HCT116 (cell line): Measurements from ENCODE around the gene MROH8. TPM values are rescaled to one million over a fixed set of nuclear protein-coding genes. Genes with fewer than 3 reads are reported as not detected.

Experiments
- ATAC-seq: fragments of 200-7000 bp; cut with Tn5 transposase; 2 replicates; pipeline ENCODE4 v1.9.1; 2020; ENCODE audit warnings: mild to moderate bottlenecking, moderate library complexity
- BruUV-seq: library from RNA; stranded (reverse); fragments of 400-500 nt; replicated peaks from 2 replicates; lab custom pipeline; 2021; lab: Mats Ljungman, UMichigan
- CTCF ChIA-PET: fragments of 300-600 bp; sonication (Branson Sonifier 250); formaldehyde crosslinking; loops from one replicate; lab custom pipeline; 2021; ENCODE audit warnings: antibody characterized with exemption; lab: Charles Lee
- POLR2A ChIA-PET: fragments of 300-600, 350-600 bp; sonication (Branson Sonifier 250); formaldehyde crosslinking; loops from one replicate; lab custom pipeline; 2021; ENCODE audit warnings: antibody characterized with exemption; lab: Charles Lee
- RAD21 ChIA-PET, 2 experiments: fragments of 300-600 bp; sonication (Branson Sonifier 250); formaldehyde crosslinking; loops; one replicate each; lab custom pipeline; 2023; ENCODE audit warnings: low total read pairs in 2 of 2; ENCODE audit not compliant: uncharacterized antibody in 2 of 2, unreplicated experiment in 2 of 2, low non-redundant PET in 1 of 2; lab: Charles Lee
- DNase-seq: peaks from one replicate; pipeline ENCODE4 v3.0.0-alpha.2; 2010; ENCODE audit warnings: low read depth, low spot score
- H2AFZ ChIP-seq: fragments of 200-600 bp; shearing (Covaris generic), sonication (generic); 2 replicates; pipeline ENCODE4 v1.6.1; 2017; ENCODE audit warnings: low read depth, mixed run types, mixed read lengths, antibody characterized with exemption, low read length; ENCODE audit not compliant: poor library complexity, severe bottlenecking
- H3K27ac ChIP-seq: 2 replicates; pipeline ENCODE4 v1.5.1; 2012; ENCODE audit warnings: low read depth, low read length
- H3K27me3 ChIP-seq: fragments of 200-600 bp; sonication (generic); 2 replicates; pipeline ENCODE4 v1.6.1; 2016; ENCODE audit warnings: mixed run types, low read length, mixed read lengths; ENCODE audit not compliant: insufficient read depth
- H3K36me3 ChIP-seq, 2 experiments: fragments of 200-500 bp in 1 of 2; fragments of 200-600 bp in 1 of 2; sonication (Bioruptor generic) in 1 of 2; sonication (generic) in 1 of 2; 2 replicates each; pipeline versions ENCODE4 v1.5.1 to v1.6.1; 2014 to 2016; ENCODE audit warnings: low read length in 2 of 2, inconsistent platforms in 1 of 2, mixed read lengths in 1 of 2, mixed run types in 1 of 2; ENCODE audit not compliant: insufficient read depth in 2 of 2, control insufficient read depth in 1 of 2
- H3K4me1 ChIP-seq, 2 experiments: fragments of 200-600 bp in 1 of 2; sonication (generic) in 1 of 2; 2 replicates each; pipeline versions ENCODE4 v1.5.1 to v1.6.1; 2012 to 2017; ENCODE audit warnings: low read length in 2 of 2, inconsistent platforms in 1 of 2, mild to moderate bottlenecking in 1 of 2, mixed read lengths in 1 of 2, mixed run types in 1 of 2, moderate library complexity in 1 of 2; ENCODE audit not compliant: insufficient read depth in 2 of 2, control insufficient read depth in 1 of 2
- H3K4me2 ChIP-seq: fragments of 200-600 bp; sonication (generic); 2 replicates; pipeline ENCODE4 v1.6.1; 2017; ENCODE audit warnings: mixed run types, low read length, mixed read lengths
- H3K4me3 ChIP-seq, 2 experiments: fragments of 200-600 bp in 1 of 2; sonication (generic) in 1 of 2; replicated peaks in 1 of 2; 2 replicates each; pipeline ENCODE4 v1.5.1; 2011 to 2016; ENCODE audit warnings: low read length in 2 of 2, control low read depth in 1 of 2, low read depth in 1 of 2, mild to moderate bottlenecking in 1 of 2, mixed read lengths in 1 of 2, mixed run types in 1 of 2
- H3K79me2 ChIP-seq: fragments of 200-600 bp; sonication (generic); 2 replicates; pipeline ENCODE4 v1.6.1; 2017; ENCODE audit warnings: mild to moderate bottlenecking, mixed run types, low read length, moderate library complexity, mixed read lengths; ENCODE audit not compliant: insufficient read depth
- H3K9ac ChIP-seq: fragments of 200-600 bp; sonication (generic); 2 replicates; pipeline ENCODE4 v1.6.1; 2016; ENCODE audit warnings: low read length, mixed read lengths
- H3K9me2 ChIP-seq: fragments of 200-600 bp; sonication (generic), shearing (Covaris generic); 2 replicates; pipeline ENCODE4 v1.6.1; 2017; ENCODE audit warnings: mixed run types, mild to moderate bottlenecking, moderate library complexity; ENCODE audit not compliant: insufficient read depth
- H3K9me3 ChIP-seq, 2 experiments: fragments of 200-500 bp in 1 of 2; fragments of 200-600 bp in 1 of 2; sonication (Bioruptor generic) in 1 of 2; sonication (generic) in 1 of 2; 2 replicates each; pipeline ENCODE4 v1.6.1; 2014 to 2017; ENCODE audit warnings: low read length in 2 of 2, mixed read lengths in 2 of 2, inconsistent platforms in 1 of 2, low read depth in 1 of 2, mild to moderate bottlenecking in 1 of 2, mixed run types in 1 of 2, moderate library complexity in 1 of 2; ENCODE audit not compliant: control insufficient read depth in 1 of 2, insufficient read depth in 1 of 2
- H4K20me1 ChIP-seq: fragments of 200-600 bp; sonication (generic), shearing (Covaris generic); 2 replicates; pipeline ENCODE4 v1.6.1; 2017; ENCODE audit warnings: mixed run types, mild to moderate bottlenecking, moderate library complexity; ENCODE audit not compliant: insufficient read depth
- CBX3 ChIP-seq: IDR thresholded peaks from 2 replicates; pipeline ENCODE4 v1.6.1; 2012; ENCODE audit warnings: low read depth
- EGR1 ChIP-seq: IDR thresholded peaks from 2 replicates; pipeline ENCODE4 v1.6.1; 2012; ENCODE audit warnings: low read depth
- ELF1 ChIP-seq: IDR thresholded peaks from 2 replicates; pipeline ENCODE4 v1.6.1; 2012; ENCODE audit warnings: low read depth, borderline replicate concordance
- EZH2 ChIP-seq: fragments of 200-600 bp; sonication (generic); IDR thresholded peaks from 2 replicates; pipeline ENCODE4 v1.6.1; 2017; ENCODE audit warnings: antibody characterized with exemption, mixed run types
- EZH2phosphoT487 ChIP-seq: fragments of 200-600 bp; IDR thresholded peaks from 2 replicates; pipeline ENCODE4 v1.6.1; 2018; ENCODE audit warnings: antibody characterized with exemption, borderline replicate concordance
- FOSL1 ChIP-seq: IDR thresholded peaks from 2 replicates; pipeline ENCODE4 v1.6.1; 2012; ENCODE audit warnings: low read depth
- JUND ChIP-seq: IDR thresholded peaks from 2 replicates; pipeline ENCODE4 v1.6.1; 2012
- POLR2A ChIP-seq: IDR thresholded peaks from 2 replicates; pipeline ENCODE4 v1.7.0; 2011; ENCODE audit warnings: borderline replicate concordance; ENCODE audit not compliant: insufficient read depth, insufficient read length; ENCODE audit errors: extremely low read depth
- POLR2AphosphoS5 ChIP-seq: IDR thresholded peaks from 2 replicates; pipeline ENCODE4 v1.6.1; 2011; ENCODE audit warnings: mild to moderate bottlenecking, low read depth, low read length, moderate library complexity
- RAD21 ChIP-seq: IDR thresholded peaks from 2 replicates; pipeline ENCODE4 v1.6.1; 2012; ENCODE audit warnings: low read depth, mild to moderate bottlenecking
- SIN3A ChIP-seq: IDR thresholded peaks from 2 replicates; pipeline ENCODE4 v1.6.1; 2012; ENCODE audit warnings: low read depth
- SRF ChIP-seq: IDR thresholded peaks from 2 replicates; pipeline ENCODE4 v1.6.1; 2012; ENCODE audit warnings: low read depth
- TCF7L2 ChIP-seq: IDR thresholded peaks from 2 replicates; pipeline ENCODE4 v1.7.0; 2011; ENCODE audit warnings: borderline replicate concordance, inconsistent platforms; ENCODE audit not compliant: insufficient read depth, insufficient read length; ENCODE audit errors: extremely low read depth
- YY1 ChIP-seq: IDR thresholded peaks from 2 replicates; pipeline ENCODE4 v1.6.1; 2011; ENCODE audit warnings: low read length, low read depth, moderate library complexity, mild to moderate bottlenecking; ENCODE audit not compliant: insufficient replicate concordance; ENCODE audit errors: extremely low read depth
- ZFX ChIP-seq: fragments of 450-650 bp; IDR thresholded peaks from 2 replicates; pipeline ENCODE4 v1.6.1; 2017
- ZNF274 ChIP-seq: fragments of 200-500 bp; sonication (Bioruptor generic); IDR thresholded peaks from 2 replicates; pipeline ENCODE4 v1.6.1; 2014; ENCODE audit warnings: mild to moderate bottlenecking, low read depth, low read length, inconsistent platforms
- intact Hi-C: fragments of 100-400 bp; cut with micrococcal nuclease; formaldehyde crosslinking; loops from 2 replicates; pipeline ENCODE4 v1.10.0; 2022
- total RNA-seq: library from RNA; stranded (reverse); gene quantifications from one replicate; pipeline ENCODE4 v1.2.1, GENCODE V29; 2021; ENCODE audit not compliant: unreplicated experiment
- TF ChIP-seq, protein P1 (sequence below): IDR thresholded peaks from 2 replicates; pipeline ENCODE4 v1.6.1; 2012
- TF ChIP-seq, protein P2 (sequence below): IDR thresholded peaks from 2 replicates; pipeline ENCODE4 v1.6.1; 2012
- TF ChIP-seq, protein P3 (sequence below): IDR thresholded peaks from 2 replicates; pipeline ENCODE4 v1.6.1; 2012; ENCODE audit warnings: low read depth
- TF ChIP-seq, protein P4 (sequence below): IDR thresholded peaks from 2 replicates; pipeline ENCODE4 v1.6.1; 2011; ENCODE audit warnings: mild to moderate bottlenecking, low read length, moderate library complexity; ENCODE audit not compliant: insufficient replicate concordance; ENCODE audit errors: extremely low read depth

Gene MROH8
- total RNA-seq, 1 experiment from 2014 or later: 0.79 TPM

DNA sequence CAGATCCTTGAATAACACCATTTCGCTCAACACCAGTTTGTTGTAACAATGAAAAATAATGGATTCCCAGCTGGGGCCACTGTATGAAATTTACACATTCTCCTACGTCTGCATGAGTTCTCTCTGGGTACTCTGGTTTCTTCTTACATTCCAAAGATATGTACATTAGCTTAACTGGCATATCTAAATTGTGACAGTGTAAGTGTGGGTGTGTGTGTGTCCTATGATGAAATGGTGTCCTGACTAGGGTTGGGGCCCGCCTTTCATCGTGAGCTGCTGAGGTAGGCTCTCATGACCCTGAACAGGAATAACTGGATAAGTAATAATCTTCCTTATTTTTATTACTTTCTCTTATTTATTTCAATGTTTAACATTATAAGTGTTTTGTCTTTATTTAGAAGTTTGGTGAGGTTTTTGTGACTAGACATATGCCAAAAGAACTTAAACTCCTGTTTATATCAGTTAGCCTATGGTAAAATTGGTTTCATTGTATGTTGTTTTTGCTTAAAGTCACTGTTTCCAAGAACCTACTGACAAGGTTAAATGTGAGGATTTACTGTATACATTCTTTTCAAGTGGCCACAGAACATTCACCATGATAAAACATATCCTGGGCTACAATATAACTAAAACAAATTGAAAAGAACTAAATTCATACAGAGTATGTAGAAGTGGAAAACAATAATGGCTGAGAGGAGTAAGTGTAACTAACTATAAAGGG, 126.0 kb downstream of the MROH8 start:
- H3K27ac ChIP-seq: no peak overlapping the region
- H2AFZ ChIP-seq: no peak overlapping the region
- intact Hi-C loops: no loop called here
- no peak overlapping the region for H3K4me3 ChIP-seq
- DNase-seq: no peak
- H3K4me2 ChIP-seq: no peak overlapping the region
- POLR2A ChIA-PET: no interaction called here
- H3K9me3 ChIP-seq: no peaks in the 10 kb centered on the region
- H3K79me2 ChIP-seq: no peaks in the 10 kb centered on the region
- RAD21 ChIA-PET: no interaction called here
- H4K20me1 ChIP-seq: no peaks in the 10 kb centered on the region
- TF ChIP-seq, protein P1, sequence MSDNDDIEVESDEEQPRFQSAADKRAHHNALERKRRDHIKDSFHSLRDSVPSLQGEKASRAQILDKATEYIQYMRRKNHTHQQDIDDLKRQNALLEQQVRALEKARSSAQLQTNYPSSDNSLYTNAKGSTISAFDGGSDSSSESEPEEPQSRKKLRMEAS: no peak
- TF ChIP-seq POLR2AphosphoS5 (no peak), ZFX (no peak), FOSL1 (no peak), ZNF274 (no peak), CBX3 (no peak), YY1 (no peak), SRF (no peak), TCF7L2 (no peak), EZH2 (no peak), SIN3A (no peak), EZH2phosphoT487 (no peak), EGR1 (no peak), RAD21 (no peak), POLR2A (no peak), ELF1 (no peak), JUND (no peak)
- TF ChIP-seq, protein P2, sequence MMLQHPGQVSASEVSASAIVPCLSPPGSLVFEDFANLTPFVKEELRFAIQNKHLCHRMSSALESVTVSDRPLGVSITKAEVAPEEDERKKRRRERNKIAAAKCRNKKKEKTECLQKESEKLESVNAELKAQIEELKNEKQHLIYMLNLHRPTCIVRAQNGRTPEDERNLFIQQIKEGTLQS: no peak
- TF ChIP-seq, protein P3, sequence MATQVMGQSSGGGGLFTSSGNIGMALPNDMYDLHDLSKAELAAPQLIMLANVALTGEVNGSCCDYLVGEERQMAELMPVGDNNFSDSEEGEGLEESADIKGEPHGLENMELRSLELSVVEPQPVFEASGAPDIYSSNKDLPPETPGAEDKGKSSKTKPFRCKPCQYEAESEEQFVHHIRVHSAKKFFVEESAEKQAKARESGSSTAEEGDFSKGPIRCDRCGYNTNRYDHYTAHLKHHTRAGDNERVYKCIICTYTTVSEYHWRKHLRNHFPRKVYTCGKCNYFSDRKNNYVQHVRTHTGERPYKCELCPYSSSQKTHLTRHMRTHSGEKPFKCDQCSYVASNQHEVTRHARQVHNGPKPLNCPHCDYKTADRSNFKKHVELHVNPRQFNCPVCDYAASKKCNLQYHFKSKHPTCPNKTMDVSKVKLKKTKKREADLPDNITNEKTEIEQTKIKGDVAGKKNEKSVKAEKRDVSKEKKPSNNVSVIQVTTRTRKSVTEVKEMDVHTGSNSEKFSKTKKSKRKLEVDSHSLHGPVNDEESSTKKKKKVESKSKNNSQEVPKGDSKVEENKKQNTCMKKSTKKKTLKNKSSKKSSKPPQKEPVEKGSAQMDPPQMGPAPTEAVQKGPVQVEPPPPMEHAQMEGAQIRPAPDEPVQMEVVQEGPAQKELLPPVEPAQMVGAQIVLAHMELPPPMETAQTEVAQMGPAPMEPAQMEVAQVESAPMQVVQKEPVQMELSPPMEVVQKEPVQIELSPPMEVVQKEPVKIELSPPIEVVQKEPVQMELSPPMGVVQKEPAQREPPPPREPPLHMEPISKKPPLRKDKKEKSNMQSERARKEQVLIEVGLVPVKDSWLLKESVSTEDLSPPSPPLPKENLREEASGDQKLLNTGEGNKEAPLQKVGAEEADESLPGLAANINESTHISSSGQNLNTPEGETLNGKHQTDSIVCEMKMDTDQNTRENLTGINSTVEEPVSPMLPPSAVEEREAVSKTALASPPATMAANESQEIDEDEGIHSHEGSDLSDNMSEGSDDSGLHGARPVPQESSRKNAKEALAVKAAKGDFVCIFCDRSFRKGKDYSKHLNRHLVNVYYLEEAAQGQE: no peak
- TF ChIP-seq, protein P4, sequence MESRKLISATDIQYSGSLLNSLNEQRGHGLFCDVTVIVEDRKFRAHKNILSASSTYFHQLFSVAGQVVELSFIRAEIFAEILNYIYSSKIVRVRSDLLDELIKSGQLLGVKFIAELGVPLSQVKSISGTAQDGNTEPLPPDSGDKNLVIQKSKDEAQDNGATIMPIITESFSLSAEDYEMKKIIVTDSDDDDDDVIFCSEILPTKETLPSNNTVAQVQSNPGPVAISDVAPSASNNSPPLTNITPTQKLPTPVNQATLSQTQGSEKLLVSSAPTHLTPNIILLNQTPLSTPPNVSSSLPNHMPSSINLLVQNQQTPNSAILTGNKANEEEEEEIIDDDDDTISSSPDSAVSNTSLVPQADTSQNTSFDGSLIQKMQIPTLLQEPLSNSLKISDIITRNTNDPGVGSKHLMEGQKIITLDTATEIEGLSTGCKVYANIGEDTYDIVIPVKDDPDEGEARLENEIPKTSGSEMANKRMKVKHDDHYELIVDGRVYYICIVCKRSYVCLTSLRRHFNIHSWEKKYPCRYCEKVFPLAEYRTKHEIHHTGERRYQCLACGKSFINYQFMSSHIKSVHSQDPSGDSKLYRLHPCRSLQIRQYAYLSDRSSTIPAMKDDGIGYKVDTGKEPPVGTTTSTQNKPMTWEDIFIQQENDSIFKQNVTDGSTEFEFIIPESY: no peak
- H3K4me1 ChIP-seq: no peaks in the 10 kb centered on the region
- H3K9me2 ChIP-seq: no peaks in the 10 kb centered on the region
- ATAC-seq: no peak
- H3K36me3 ChIP-seq: peaks cover 22 to 39% of the 10 kb centered on the region in 2 experiments
- no peaks in the 10 kb centered on the region for H3K27me3 ChIP-seq
- BruUV-seq: no TSS peak
- CTCF ChIA-PET: no interaction called here
- H3K9ac ChIP-seq: no peak overlapping the region
